Epithelial cell of proximal tubule (primary cell): ENCODE measurements around the gene ETNK1. TPM values are rescaled to one million over a fixed set of nuclear protein-coding genes. Genes with fewer than 3 reads are reported as not detected.
A peak's percentile ranks its signal among the peaks of the same experiment; 100 is the strongest.

Experiments used
- DNase-seq: peaks from one replicate; pipeline ENCODE4 v3.0.0-alpha.2; 2011; ENCODE audit warnings: low read depth
- H3K4me3 ChIP-seq: 2 replicates; pipeline ENCODE4 v1.5.1; 2011; ENCODE audit warnings: low read depth, mild to moderate bottlenecking, low read length
- CTCF ChIP-seq: conservative IDR thresholded peaks from 2 replicates; pipeline ENCODE4 v1.5.1; 2012; ENCODE audit warnings: low read depth, mild to moderate bottlenecking, low read length
- total RNA-seq: library from RNA; depleted of rRNA; stranded (reverse); fragments of >200 nt; gene quantifications from 2 replicates; pipeline ENCODE4 v1.2.3, GENCODE V29; 2015

The ETNK1 gene
- total RNA-seq, 1 donor from 2014 or later = 24.4 TPM

- DNase-seq = no peak
Observed at GRCh38 chr12:22615963-22616501, 8.9 kb upstream of the ETNK1 start.

GRCh38 chr12:22617630-22618029 is 7.3 kb upstream of the ETNK1 start:
- TF ChIP-seq CTCF = no peak
- no peak for DNase-seq
- no peak overlapping the region for H3K4me3 ChIP-seq

More at GRCh38 chr12:22615963-22616501, 8.9 kb upstream of the ETNK1 start:
- no peak for TF ChIP-seq CTCF
- no peak overlapping the region for H3K4me3 ChIP-seq

- H3K4me3 ChIP-seq = peak overlapping the region; percentile 95
- DNase-seq = no peak
- no peak for TF ChIP-seq CTCF
Observed at GRCh38 chr12:22624548-22624869, 462 bp upstream of the ETNK1 start.

GRCh38 chr12:22625762-22626294 is 857 bp downstream of the ETNK1 start:
- H3K4me3 ChIP-seq = peak overlapping the region; percentile 95
- TF ChIP-seq CTCF = no peak
- no peak for DNase-seq

GRCh38 chr12:22626406-22626805 is 1.4 kb downstream of the ETNK1 start:
- TF ChIP-seq CTCF = no peak
- H3K4me3 ChIP-seq = peak overlapping the region; percentile 95
- no peak for DNase-seq

GRCh38 chr12:22627371-22627770 is 2.4 kb downstream of the ETNK1 start:
- H3K4me3 ChIP-seq = peak overlapping the region; percentile 95
- no peak for TF ChIP-seq CTCF
- DNase-seq = no peak

GRCh38 chr12:22628228-22628627 is 3.3 kb downstream of the ETNK1 start:
- peak overlapping the region; percentile 95 for H3K4me3 ChIP-seq
- no peak for TF ChIP-seq CTCF
- no peak for DNase-seq
